HepG2 (cell line): Measurements from ENCODE around the gene ASGR1. TPM values are rescaled to one million over a fixed set of nuclear protein-coding genes. Genes with fewer than 3 reads are reported as not detected.

ENCODE experiments used
- ATAC-seq: fragments of 200-7000 bp; cut with Tn5 transposase; 3 replicates; pipeline ENCODE4 v1.9.1; 2020; ENCODE audit warnings: mild to moderate bottlenecking, moderate library complexity
- BruUV-seq: library from RNA; stranded (reverse); fragments of 400-500 nt; replicated peaks from 2 replicates; lab custom pipeline; 2021; lab: Mats Ljungman, UMichigan
- CTCF ChIA-PET: fragments of 300-600 bp; formaldehyde crosslinking; extraction: SDS; loops from one replicate; lab custom pipeline; 2021; ENCODE audit warnings: low total read pairs, inconsistent platforms, low intra/inter-chr PET ratio; lab: Yijun Ruan, JAX
- POLR2A ChIA-PET: fragments of 350-600 bp; sonication (Branson Sonifier 250); formaldehyde crosslinking; loops from one replicate; lab custom pipeline; 2020; ENCODE audit warnings: antibody characterized with exemption, inconsistent platforms; lab: Yijun Ruan, JAX
- DNase-seq: peaks from one replicate; pipeline ENCODE4 v3.0.0-alpha.2; 2015; ENCODE audit warnings: low spot score
- FAIRE-seq: peaks from 3 replicates; lab custom pipeline; 2011; peaks lifted over from hg19 to GRCh38; lab: Jason Lieb, UNC
- H2AFZ ChIP-seq: one replicate; pipeline ENCODE4 v1.6.1; 2011; ENCODE audit warnings: low read length, inconsistent platforms
- H3K27ac ChIP-seq: fragments of 300-600 bp; 3 replicates; pipeline ENCODE4 v1.8.0; 2011; ENCODE audit warnings: mixed run types, mild to moderate bottlenecking, mixed read lengths, low read length, inconsistent platforms; ENCODE audit not compliant: insufficient read depth; ENCODE audit errors: extremely low read length
- H3K27me3 ChIP-seq, 2 experiments: fragments of 200-600 bp in 1 of 2; 2 replicates in 1 of 2; 3 replicates in 1 of 2; pipeline versions ENCODE4 v1.6.0 to v1.8.0; 2011; ENCODE audit warnings: low read length in 2 of 2, mild to moderate bottlenecking in 2 of 2, moderate library complexity in 2 of 2, inconsistent platforms in 1 of 2; ENCODE audit not compliant: insufficient read depth in 2 of 2, control insufficient read depth in 1 of 2
- H3K36me3 ChIP-seq, 2 experiments: fragments of 200-600 bp in 1 of 2; replicated peaks in 1 of 2; 2 replicates in 1 of 2; 3 replicates in 1 of 2; pipeline versions ENCODE4 v1.5.1 to v1.8.0; 2011; ENCODE audit warnings: low read length in 2 of 2, inconsistent platforms in 1 of 2; ENCODE audit not compliant: insufficient read depth in 2 of 2, control insufficient read depth in 1 of 2
- H3K4me1 ChIP-seq: 2 replicates; pipeline ENCODE4 v1.5.1; 2012; ENCODE audit warnings: low read length, inconsistent platforms; ENCODE audit not compliant: insufficient read depth
- H3K4me2 ChIP-seq: 2 replicates; pipeline ENCODE4 v1.6.0; 2011; ENCODE audit warnings: low read depth, low read length, inconsistent platforms
- H3K4me3 ChIP-seq, 3 experiments: fragments of 200-600 bp in 1 of 3; sonication (generic), shearing (Covaris generic) in 1 of 3; replicated peaks in 1 of 3; 2 replicates each; pipeline ENCODE4 v1.5.1; 2011 to 2016; ENCODE audit warnings: low read length in 3 of 3, inconsistent platforms in 2 of 3, low read depth in 2 of 3, mild to moderate bottlenecking in 2 of 3, control low read depth in 1 of 3, mixed read lengths in 1 of 3; ENCODE audit not compliant: insufficient read depth in 1 of 3
- H3K79me2 ChIP-seq: one replicate; pipeline ENCODE4 v1.6.1; 2011; ENCODE audit warnings: low read length, inconsistent platforms; ENCODE audit not compliant: insufficient read depth
- H3K9ac ChIP-seq: 2 replicates; pipeline ENCODE4 v1.6.0; 2011; ENCODE audit warnings: mild to moderate bottlenecking, low read depth, low read length, inconsistent platforms; ENCODE audit not compliant: insufficient read depth
- H3K9me3 ChIP-seq: 2 replicates; pipeline ENCODE4 v1.5.1; 2012; ENCODE audit warnings: mild to moderate bottlenecking, low read length
- H4K20me1 ChIP-seq: 2 replicates; pipeline ENCODE4 v1.6.0; 2011; ENCODE audit warnings: inconsistent platforms, mild to moderate bottlenecking, low read length, moderate library complexity; ENCODE audit not compliant: insufficient read depth
- DR1 ChIP-seq: sonication (generic); formaldehyde crosslinking; IDR thresholded peaks from 2 replicates; pipeline ENCODE4 v1.8.0; 2021; ENCODE audit warnings: mild to moderate bottlenecking, missing genetic modification reagents, inconsistent platforms
- FIP1L1 ChIP-seq: fragments of 200-400 bp; formaldehyde crosslinking; IDR thresholded peaks from 2 replicates; pipeline ENCODE4 v1.6.1; 2018; ENCODE audit warnings: low read depth, mild to moderate bottlenecking, low read length, moderate library complexity, borderline replicate concordance; ENCODE audit not compliant: insufficient read depth
- KMT2B ChIP-seq: IDR thresholded peaks from 2 replicates; pipeline ENCODE4 v1.6.1; 2016; ENCODE audit warnings: missing genetic modification reagents, missing compliant biosample characterization
- ZBTB38 ChIP-seq: sonication (generic); formaldehyde crosslinking; IDR thresholded peaks from 2 replicates; pipeline ENCODE4 v1.5.1; 2020; ENCODE audit warnings: mild to moderate bottlenecking, missing genetic modification reagents
- ZNF605 ChIP-seq: sonication (generic); formaldehyde crosslinking; IDR thresholded peaks from 2 replicates; pipeline ENCODE4 v1.8.0; 2022; ENCODE audit warnings: mild to moderate bottlenecking, missing genetic modification reagents
- ZNF770 ChIP-seq: sonication (generic); formaldehyde crosslinking; IDR thresholded peaks from 2 replicates; pipeline ENCODE4 v1.5.0; 2020; ENCODE audit warnings: mild to moderate bottlenecking, missing genetic modification reagents
- ZNF780A ChIP-seq: sonication (generic); formaldehyde crosslinking; IDR thresholded peaks from 2 replicates; pipeline ENCODE4 v1.8.0; 2022; ENCODE audit warnings: mild to moderate bottlenecking, missing genetic modification reagents, moderate library complexity
- WGBS: methylation state at CpG from one replicate; pipeline ENCODE4 v1.1.6; 2017; ENCODE audit warnings: low lambda C conversion rate; 5-methylcytosine and 5-hydroxymethylcytosine counted together
- in situ Hi-C: cut with HindIII; loops from 2 replicates; pipeline ENCODE4 v1.10.0; 2017; ENCODE audit warnings: low pct_unique_long_range_greater_than_20kb; ENCODE audit not compliant: extremely low pct_ligation_motif_present
- intact Hi-C: fragments of 100-400 bp; cut with micrococcal nuclease; formaldehyde crosslinking; loops from one replicate; pipeline ENCODE4 v1.10.0; 2022; ENCODE audit not compliant: unreplicated experiment
- polyA plus RNA-seq, 8 experiments: library from polyadenylated mRNA; depleted of rRNA in 3 of 8; stranded (reverse) in 7 of 8; unstranded in 1 of 8; fragments of >200 nt; fragmentation: Illumina TruSeq in 4 of 8; extraction: Trizol in 4 of 8; gene quantifications; 2 replicates each; pipeline versions ENCODE4 v1.2.1 to v1.2.3, GENCODE V29; 2011 to 2016; ENCODE audit warnings: low read depth in 4 of 8, missing spikeins in 1 of 8, mixed read lengths in 1 of 8; ENCODE audit not compliant: insufficient read depth in 1 of 8
- total RNA-seq, 5 experiments: library from RNA; depleted of rRNA; stranded (reverse); fragments of >200 nt; fragmentation: Illumina TruSeq; extraction: Trizol; gene quantifications; 2 replicates each; pipeline ENCODE4 v1.2.3, GENCODE V29; 2016; ENCODE audit warnings: low read depth in 1 of 5

Gene ASGR1
- total and polyA plus RNA-seq, 2 of the 13 experiments (the other 11 are each of a cell fraction or from before 2014, with no cell fraction given): 353 to 796 TPM

- H3K27me3 ChIP-seq: no peaks in the 10 kb centered on the region
- no peak overlapping the region for H3K4me2 ChIP-seq
- H3K4me1 ChIP-seq: peaks cover 77% of the 10 kb centered on the region
- no peak for DNase-seq
- BruUV-seq: no TSS peak
- POLR2A ChIA-PET: interaction anchor here (0.7 to 2.6 kb wide), 13 partner anchors 19 to 98 kb away, joined by 3 to 77 read pairs (median 5); partner anchors contain the start of genes ACADVL, ASGR1, ASGR2 and DLG4
- H3K27ac ChIP-seq: peak overlapping the region; percentile 77
- in situ Hi-C loops (no loop called here), intact Hi-C loops (loop anchor here (2.0 kb wide), 1 partner anchor 19 kb away; the partner anchor contains the start of gene ASGR2)
- TF ChIP-seq FIP1L1 (no peak), KMT2B (CRISPR knock-in tag) (no peak), ZBTB38 (CRISPR knock-in tag) (peak; percentile 50), ZNF770 (CRISPR knock-in tag) (no peak), ZNF605 (CRISPR knock-in tag) (no peak), ZNF780A (CRISPR knock-in tag) (no peak), DR1 (CRISPR knock-in tag) (no peak)
- H3K4me3 ChIP-seq: no peak overlapping the region
- H3K9ac ChIP-seq: no peak overlapping the region
- H3K79me2 ChIP-seq: no peaks in the 10 kb centered on the region
- no peaks in the 10 kb centered on the region for H3K9me3 ChIP-seq
- ATAC-seq: peak; percentile 9; the same call in 2 of the 3 replicates
- CTCF ChIA-PET: interaction anchor here (0.8 to 1.6 kb wide), 2 partner anchors 82 to 88 kb away, joined by 3 to 5 read pairs; no protein-coding TSS in a partner anchor
- no peak for FAIRE-seq
- no peaks in the 10 kb centered on the region for H4K20me1 ChIP-seq
- 89% methylated on average over 20 of the region's 20 CpGs for WGBS
- H3K36me3 ChIP-seq: no peaks in the 10 kb centered on the region
- no peak overlapping the region for H2AFZ ChIP-seq
Observed at GRCh38 chr17:7133916-7134315, 45.3 kb downstream of the ASGR1 start.
